IPS-20b (cell line): Measurements from ENCODE around the gene AICDA.

Experiments used
- H3K27ac ChIP-seq: one replicate; pipeline ENCODE4 v1.5.1; 2013; ENCODE audit warnings: low read length
- H3K27me3 ChIP-seq: 2 replicates; pipeline ENCODE4 v1.6.1; 2013; ENCODE audit warnings: mild to moderate bottlenecking, low read length, inconsistent platforms; ENCODE audit not compliant: insufficient read depth
- H3K36me3 ChIP-seq: 2 replicates; pipeline ENCODE4 v1.6.1; 2013; ENCODE audit warnings: low read depth, mild to moderate bottlenecking, inconsistent platforms, low read length, moderate library complexity; ENCODE audit not compliant: insufficient read depth
- H3K4me1 ChIP-seq: 2 replicates; pipeline ENCODE4 v1.6.1; 2013; ENCODE audit warnings: mild to moderate bottlenecking, control low read depth, inconsistent platforms, low read length, moderate library complexity; ENCODE audit not compliant: insufficient read depth
- H3K4me3 ChIP-seq: 2 replicates; pipeline ENCODE4 v1.5.1; 2013; ENCODE audit warnings: mild to moderate bottlenecking, low read length, inconsistent platforms
- H3K9ac ChIP-seq: 2 replicates; pipeline ENCODE4 v1.6.1; 2013; ENCODE audit warnings: low read depth, mild to moderate bottlenecking, inconsistent platforms, low read length, moderate library complexity
- H3K9me3 ChIP-seq: 2 replicates; pipeline ENCODE4 v1.6.1; 2013; ENCODE audit warnings: mild to moderate bottlenecking, low read depth, low read length, inconsistent platforms; ENCODE audit not compliant: insufficient read depth

Gene AICDA

GRCh38 chr12:8612629-8613028 lies at the start of gene AICDA:
Gene AICDA, minus strand, starts transcription at chr12:8612859. Its CDS starts 92 bp downstream, at chr12:8612767.
- no peak within 1 kb of the TSS for H3K4me3 ChIP-seq
- H3K27ac ChIP-seq: no peak within 1 kb of the TSS

GRCh38 chr12:8661751-8662150 lies 49.1 kb upstream of the AICDA start:
- no peak overlapping the region for H3K9ac ChIP-seq
- no peaks in the 10 kb centered on the region for H3K36me3 ChIP-seq
- H3K4me3 ChIP-seq: no peak overlapping the region

More at GRCh38 chr12:8612629-8613028, at the start of gene AICDA:
- no peaks in the 10 kb centered on the region for H3K9me3 ChIP-seq
- H3K4me1 ChIP-seq: peaks cover 4% of the 10 kb centered on the region; the same call in 1 of the 2 replicates
- no peaks in the 10 kb centered on the region for H3K27me3 ChIP-seq
- no peak within 1 kb of the TSS for H3K9ac ChIP-seq
- H3K36me3 ChIP-seq: no peaks in the 10 kb centered on the region

GRCh38 chr12:8661016-8661415 lies 48.4 kb upstream of the AICDA start:
- H3K36me3 ChIP-seq: no peaks in the 10 kb centered on the region
- H3K9me3 ChIP-seq: no peaks in the 10 kb centered on the region
- no peaks in the 10 kb centered on the region; the same call in 1 of the 2 replicates for H3K4me1 ChIP-seq
- no peak overlapping the region for H3K9ac ChIP-seq
- no peaks in the 10 kb centered on the region for H3K27me3 ChIP-seq
- H3K4me3 ChIP-seq: no peak overlapping the region
- no peak overlapping the region for H3K27ac ChIP-seq

More at GRCh38 chr12:8661751-8662150, 49.1 kb upstream of the AICDA start:
- Histone ChIP-seq H3K27ac (no peak overlapping the region), H3K4me1 (no peaks in the 10 kb centered on the region; the same call in 1 of the 2 replicates), H3K9me3 (no peaks in the 10 kb centered on the region), H3K27me3 (no peaks in the 10 kb centered on the region)

GRCh38 chr12:8658346-8658745 lies 45.7 kb upstream of the AICDA start:
- H3K9me3 ChIP-seq: no peaks in the 10 kb centered on the region
- H3K9ac ChIP-seq: no peak overlapping the region
- no peaks in the 10 kb centered on the region; the same call in 1 of the 2 replicates for H3K4me1 ChIP-seq
- no peak overlapping the region for H3K4me3 ChIP-seq
- H3K27ac ChIP-seq: no peak overlapping the region
- no peaks in the 10 kb centered on the region for H3K36me3 ChIP-seq
- H3K27me3 ChIP-seq: no peaks in the 10 kb centered on the region

- Histone ChIP-seq H3K4me3 (no peak overlapping the region), H3K36me3 (no peaks in the 10 kb centered on the region), H3K27ac (no peak overlapping the region), H3K9me3 (no peaks in the 10 kb centered on the region), H3K4me1 (no peaks in the 10 kb centered on the region), H3K27me3 (no peaks in the 10 kb centered on the region), H3K9ac (no peak overlapping the region)
Measured at GRCh38 chr12:8655421-8655820, 42.8 kb upstream of the AICDA start.

GRCh38 chr12:8648576-8649205 lies 36.0 kb upstream of the AICDA start:
- Histone ChIP-seq H3K9me3 (no peaks in the 10 kb centered on the region), H3K36me3 (no peaks in the 10 kb centered on the region), H3K27me3 (no peaks in the 10 kb centered on the region), H3K9ac (no peak overlapping the region), H3K27ac (no peak overlapping the region), H3K4me1 (no peaks in the 10 kb centered on the region), H3K4me3 (no peak overlapping the region)

- Histone ChIP-seq H3K36me3 (no peaks in the 10 kb centered on the region), H3K9me3 (no peaks in the 10 kb centered on the region), H3K4me3 (no peak overlapping the region), H3K9ac (no peak overlapping the region), H3K27me3 (no peaks in the 10 kb centered on the region), H3K4me1 (no peaks in the 10 kb centered on the region), H3K27ac (no peak overlapping the region)
Measured at GRCh38 chr12:8647968-8648367, 35.3 kb upstream of the AICDA start.

- Histone ChIP-seq H3K27me3 (no peaks in the 10 kb centered on the region), H3K36me3 (no peaks in the 10 kb centered on the region), H3K9me3 (no peaks in the 10 kb centered on the region), H3K4me1 (peaks cover under 1% of the 10 kb centered on the region; the same call in 1 of the 2 replicates), H3K9ac (no peak overlapping the region), H3K4me3 (no peak overlapping the region), H3K27ac (no peak overlapping the region)
Measured at GRCh38 chr12:8644345-8645248, 31.9 kb upstream of the AICDA start.

- H3K4me1 ChIP-seq: peaks cover 7% of the 10 kb centered on the region; the same call in 1 of the 2 replicates
- no peaks in the 10 kb centered on the region for H3K36me3 ChIP-seq
- no peaks in the 10 kb centered on the region for H3K9me3 ChIP-seq
- H3K9ac ChIP-seq: no peak overlapping the region
- H3K27ac ChIP-seq: no peak overlapping the region
- H3K4me3 ChIP-seq: no peak overlapping the region
- no peaks in the 10 kb centered on the region for H3K27me3 ChIP-seq
Measured at GRCh38 chr12:8642775-8643174, 30.1 kb upstream of the AICDA start.

- Histone ChIP-seq H3K4me1 (peaks cover 18% of the 10 kb centered on the region), H3K4me3 (no peak overlapping the region), H3K27ac (no peak overlapping the region), H3K9me3 (no peaks in the 10 kb centered on the region), H3K36me3 (no peaks in the 10 kb centered on the region), H3K9ac (no peak overlapping the region), H3K27me3 (no peaks in the 10 kb centered on the region)
Measured at GRCh38 chr12:8639936-8640335, 27.3 kb upstream of the AICDA start.

- H3K4me3 ChIP-seq: no peak overlapping the region
- no peaks in the 10 kb centered on the region for H3K36me3 ChIP-seq
- H3K4me1 ChIP-seq: peaks cover 18% of the 10 kb centered on the region
- no peak overlapping the region for H3K9ac ChIP-seq
- H3K27me3 ChIP-seq: no peaks in the 10 kb centered on the region
- no peaks in the 10 kb centered on the region for H3K9me3 ChIP-seq
- H3K27ac ChIP-seq: no peak overlapping the region
Measured at GRCh38 chr12:8638951-8639350, 26.3 kb upstream of the AICDA start.

GRCh38 chr12:8637666-8638065 lies 25.0 kb upstream of the AICDA start:
- H3K4me3 ChIP-seq: no peak overlapping the region
- H3K27ac ChIP-seq: no peak overlapping the region
- H3K27me3 ChIP-seq: no peaks in the 10 kb centered on the region
- H3K9me3 ChIP-seq: no peaks in the 10 kb centered on the region
- no peak overlapping the region for H3K9ac ChIP-seq
- no peaks in the 10 kb centered on the region for H3K36me3 ChIP-seq
- H3K4me1 ChIP-seq: peaks cover 18% of the 10 kb centered on the region
